PC-3 (cell line): ENCODE results near the gene SEL1L.

Experiments
- CTCF ChIP-seq: fragments of 300-600 bp; sonication (generic); conservative IDR thresholded peaks from 2 replicates; pipeline ENCODE4 v1.5.1; 2017; ENCODE audit warnings: antibody characterized with exemption, low read depth, mild to moderate bottlenecking, low read length
- EZH2 ChIP-seq: fragments of 300-600 bp; sonication (generic); IDR thresholded peaks from one replicate; pipeline ENCODE4 v1.6.1; 2017; ENCODE audit warnings: antibody characterized with exemption, mild to moderate bottlenecking, low read length; ENCODE audit not compliant: unreplicated experiment

GRCh38 chr14:81458352-81458751 lies 75.3 kb downstream of the SEL1L start:
- TF ChIP-seq EZH2 (no peak), CTCF (no peak)
